Measurements from ENCODE around the gene USP17L15. TPM values are rescaled to one million over a fixed set of nuclear protein-coding genes. Genes with fewer than 3 reads are reported as not detected.
"Not testable (repeated sequence)": the region's sequence is repeated elsewhere in the genome, so short reads cannot be mapped to it uniquely, and the experiment has no call there.

Gene USP17L15, protein sequence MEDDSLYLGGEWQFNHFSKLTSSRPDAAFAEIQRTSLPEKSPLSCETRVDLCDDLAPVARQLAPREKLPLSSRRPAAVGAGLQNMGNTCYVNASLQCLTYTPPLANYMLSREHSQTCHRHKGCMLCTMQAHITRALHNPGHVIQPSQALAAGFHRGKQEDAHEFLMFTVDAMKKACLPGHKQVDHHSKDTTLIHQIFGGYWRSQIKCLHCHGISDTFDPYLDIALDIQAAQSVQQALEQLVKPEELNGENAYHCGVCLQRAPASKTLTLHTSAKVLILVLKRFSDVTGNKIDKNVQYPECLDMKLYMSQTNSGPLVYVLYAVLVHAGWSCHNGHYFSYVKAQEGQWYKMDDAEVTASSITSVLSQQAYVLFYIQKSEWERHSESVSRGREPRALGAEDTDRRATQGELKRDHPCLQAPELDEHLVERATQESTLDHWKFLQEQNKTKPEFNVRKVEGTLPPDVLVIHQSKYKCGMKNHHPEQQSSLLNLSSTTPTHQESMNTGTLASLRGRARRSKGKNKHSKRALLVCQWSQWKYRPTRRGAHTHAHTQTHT
- polyA plus RNA-seq (ENCODE audit: insufficient read depth in 1 of 5, insufficient read length in 5 of 5, low replicate concordance in 1 of 5): not detected
- long read RNA-seq, donor 1: 0 reads
- long read RNA-seq, donor 2: 0 reads
- long read RNA-seq, donor 3: 0 reads
- long read RNA-seq, donor 4: 0 reads
- long read RNA-seq, donor 5: 0 reads
- long read RNA-seq, donor 6: 0 reads
- long read RNA-seq, donor 7: 0 reads
- long read RNA-seq, donor 8: 0 reads

DNA sequence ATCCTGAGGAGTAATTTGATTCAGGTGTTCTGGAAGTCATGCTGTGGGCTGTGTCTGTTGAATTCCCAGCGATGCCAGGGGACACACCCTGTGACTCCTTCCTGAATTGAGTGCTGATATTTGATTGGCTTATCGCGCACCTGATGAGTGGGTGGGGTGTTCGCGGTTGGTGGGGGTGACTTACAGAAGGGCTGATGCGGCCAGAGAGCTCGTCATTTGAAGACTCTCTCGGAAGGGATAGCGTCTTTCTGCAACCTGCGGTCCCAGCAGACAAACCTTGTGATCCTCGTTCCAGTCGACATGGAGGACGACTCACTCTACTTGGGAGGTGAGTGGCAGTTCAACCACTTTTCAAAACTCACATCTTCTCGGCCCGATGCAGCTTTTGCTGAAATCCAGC lies at the start of gene USP17L15:
Gene USP17L15, plus strand, starts transcription at position 301 of the 400 bp plus-strand sequence. Its CDS starts 0 bp downstream, at position 301.
- DNase-seq: not testable (repeated sequence)

DNA sequence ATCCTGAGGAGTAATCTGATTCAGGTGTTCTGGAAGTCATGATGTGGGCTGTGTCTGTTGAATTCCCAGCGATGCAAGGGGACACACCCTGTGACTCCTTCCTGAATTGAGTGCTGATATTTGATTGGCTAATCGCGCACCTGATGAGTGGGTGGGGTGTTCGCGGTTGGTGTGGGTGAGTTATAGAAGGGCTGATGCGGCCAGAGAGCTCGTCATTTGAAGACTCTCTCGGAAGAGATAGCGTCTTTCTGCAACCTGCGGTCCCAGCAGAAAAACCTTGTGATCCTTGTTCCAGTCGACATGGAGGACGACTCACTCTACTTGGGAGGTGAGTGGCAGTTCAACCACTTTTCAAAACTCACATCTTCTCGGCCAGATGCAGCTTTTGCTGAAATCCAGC lies 23.8 kb upstream of the USP17L15 start, which contains the start of gene USP17L10:
Gene USP17L10, plus strand, starts transcription at position 301 of the 400 bp plus-strand sequence. Its CDS starts 0 bp downstream, at position 301.
- not testable (repeated sequence) for DNase-seq

DNA sequence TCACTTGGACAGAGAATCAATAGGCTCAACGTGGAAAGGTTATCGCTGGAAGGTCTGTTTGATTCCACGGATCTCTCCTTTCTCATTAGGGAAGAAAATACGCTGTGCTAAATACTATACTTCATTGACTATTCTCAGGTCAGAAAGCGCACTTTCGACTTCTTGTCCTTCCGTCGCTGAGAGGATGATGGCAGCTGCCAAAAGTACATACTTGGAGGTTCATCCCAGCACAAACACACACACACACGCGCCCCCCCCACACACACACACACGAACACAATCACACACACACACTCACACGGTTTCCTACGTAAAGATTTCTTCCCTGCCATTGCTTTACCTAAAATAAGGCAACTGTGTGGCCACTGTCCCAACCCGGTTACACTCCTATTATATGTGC lies 19.5 kb upstream of the USP17L15 start:
- DNase-seq: not testable (repeated sequence)

DNA sequence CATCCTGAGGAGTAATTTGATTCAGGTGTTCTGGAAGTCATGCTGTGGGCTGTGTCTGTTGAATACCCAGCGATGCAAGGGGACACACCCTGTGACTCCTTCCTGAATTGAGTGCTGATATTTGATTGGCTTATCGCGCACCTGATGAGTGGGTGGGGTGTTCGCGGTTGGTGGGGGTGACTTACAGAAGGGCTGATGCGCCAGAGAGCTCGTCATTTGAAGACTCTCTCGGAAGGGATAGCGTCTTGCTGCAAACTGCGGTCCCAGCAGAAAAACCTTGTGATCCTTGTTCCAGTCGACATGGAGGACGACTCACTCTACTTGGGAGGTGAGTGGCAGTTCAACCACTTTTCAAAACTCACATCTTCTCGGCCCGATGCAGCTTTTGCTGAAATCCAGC lies 19.1 kb upstream of the USP17L15 start, which contains the start of gene USP17L11:
Gene USP17L11, plus strand, starts transcription at position 301 of the 400 bp plus-strand sequence. Its CDS starts 0 bp downstream, at position 301.
- not testable (repeated sequence) for DNase-seq

DNA sequence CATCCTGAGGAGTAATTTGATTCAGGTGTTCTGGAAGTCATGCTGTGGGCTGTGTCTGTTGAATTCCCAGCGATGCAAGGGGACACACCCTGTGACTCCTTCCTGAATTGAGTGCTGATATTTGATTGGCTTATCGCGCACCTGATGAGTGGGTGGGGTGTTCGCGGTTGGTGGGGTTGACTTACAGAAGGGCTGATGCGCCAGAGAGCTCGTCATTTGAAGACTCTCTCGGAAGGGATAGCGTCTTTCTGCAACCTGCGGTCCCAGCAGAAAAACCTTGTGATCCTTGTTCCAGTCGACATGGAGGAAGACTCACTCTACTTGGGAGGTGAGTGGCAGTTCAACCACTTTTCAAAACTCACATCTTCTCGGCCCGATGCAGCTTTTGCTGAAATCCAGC lies 14.3 kb upstream of the USP17L15 start, which contains the start of gene USP17L12:
Gene USP17L12, plus strand, starts transcription at position 301 of the 400 bp plus-strand sequence. Its CDS starts 0 bp downstream, at position 301.
- not testable (repeated sequence) for DNase-seq

DNA sequence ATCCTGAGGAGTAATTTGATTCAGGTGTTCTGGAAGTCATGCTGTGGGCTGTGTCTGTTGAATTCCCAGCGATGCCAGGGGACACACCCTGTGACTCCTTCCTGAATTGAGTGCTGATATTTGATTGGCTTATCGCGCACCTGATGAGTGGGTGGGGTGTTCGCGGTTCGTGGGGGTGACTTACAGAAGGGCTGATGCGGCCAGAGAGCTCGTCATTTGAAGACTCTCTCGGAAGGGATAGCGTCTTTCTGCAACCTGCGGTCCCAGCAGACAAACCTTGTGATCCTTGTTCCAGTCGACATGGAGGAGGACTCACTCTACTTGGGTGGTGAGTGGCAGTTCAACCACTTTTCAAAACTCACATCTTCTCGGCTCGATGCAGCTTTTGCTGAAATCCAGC lies 9.6 kb upstream of the USP17L15 start, which contains the start of gene USP17L13:
Gene USP17L13, plus strand, starts transcription at position 301 of the 400 bp plus-strand sequence. Its CDS starts 0 bp downstream, at position 301.
- DNase-seq: not testable (repeated sequence)

DNA sequence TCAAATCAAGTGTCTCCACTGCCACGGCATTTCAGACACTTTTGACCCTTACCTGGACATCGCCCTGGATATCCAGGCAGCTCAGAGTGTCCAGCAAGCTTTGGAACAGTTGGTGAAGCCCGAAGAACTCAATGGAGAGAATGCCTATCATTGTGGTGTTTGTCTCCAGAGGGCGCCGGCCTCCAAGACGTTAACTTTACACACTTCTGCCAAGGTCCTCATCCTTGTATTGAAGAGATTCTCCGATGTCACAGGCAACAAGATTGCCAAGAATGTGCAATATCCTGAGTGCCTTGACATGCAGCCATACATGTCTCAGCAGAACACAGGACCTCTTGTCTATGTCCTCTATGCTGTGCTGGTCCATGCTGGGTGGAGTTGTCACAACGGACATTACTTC lies 3.9 kb upstream of the USP17L15 start:
- DNase-seq: not testable (repeated sequence)

DNA sequence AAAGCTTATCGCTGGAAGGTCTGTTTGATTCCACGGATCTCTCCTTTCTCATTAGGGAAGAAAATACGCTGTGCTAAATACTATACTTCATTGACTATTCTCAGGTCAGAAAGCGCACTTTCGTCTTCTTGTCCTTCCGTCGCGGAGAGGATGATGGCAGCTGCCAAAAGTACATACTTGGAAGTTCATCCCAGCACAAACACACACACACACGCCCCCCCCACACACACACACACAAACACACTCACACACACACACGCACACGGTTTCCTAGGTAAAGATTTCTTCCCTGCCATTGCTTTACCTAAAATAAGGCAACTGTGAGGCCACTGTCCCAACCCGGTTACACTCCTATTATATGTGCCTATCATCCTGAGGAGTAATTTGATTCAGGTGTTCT lies 4.3 kb downstream of the USP17L15 start:
- not testable (repeated sequence) for DNase-seq

DNA sequence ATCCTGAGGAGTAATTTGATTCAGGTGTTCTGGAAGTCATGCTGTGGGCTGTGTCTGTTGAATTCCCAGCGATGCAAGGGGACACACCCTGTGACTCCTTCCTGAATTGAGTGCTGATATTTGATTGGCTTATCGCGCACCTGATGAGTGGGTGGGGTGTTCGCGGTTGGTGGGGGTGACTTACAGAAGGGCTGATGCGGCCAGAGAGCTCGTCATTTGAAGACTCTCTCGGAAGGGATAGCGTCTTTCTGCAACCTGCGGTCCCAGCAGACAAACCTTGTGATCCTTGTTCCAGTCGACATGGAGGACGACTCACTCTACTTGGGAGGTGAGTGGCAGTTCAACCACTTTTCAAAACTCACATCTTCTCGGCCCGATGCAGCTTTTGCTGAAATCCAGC lies 9.4 kb downstream of the USP17L15 start, which contains the start of gene USP17L17:
Gene USP17L17, plus strand, starts transcription at position 301 of the 400 bp plus-strand sequence. Its CDS starts 0 bp downstream, at position 301.
- not testable (repeated sequence) for DNase-seq

DNA sequence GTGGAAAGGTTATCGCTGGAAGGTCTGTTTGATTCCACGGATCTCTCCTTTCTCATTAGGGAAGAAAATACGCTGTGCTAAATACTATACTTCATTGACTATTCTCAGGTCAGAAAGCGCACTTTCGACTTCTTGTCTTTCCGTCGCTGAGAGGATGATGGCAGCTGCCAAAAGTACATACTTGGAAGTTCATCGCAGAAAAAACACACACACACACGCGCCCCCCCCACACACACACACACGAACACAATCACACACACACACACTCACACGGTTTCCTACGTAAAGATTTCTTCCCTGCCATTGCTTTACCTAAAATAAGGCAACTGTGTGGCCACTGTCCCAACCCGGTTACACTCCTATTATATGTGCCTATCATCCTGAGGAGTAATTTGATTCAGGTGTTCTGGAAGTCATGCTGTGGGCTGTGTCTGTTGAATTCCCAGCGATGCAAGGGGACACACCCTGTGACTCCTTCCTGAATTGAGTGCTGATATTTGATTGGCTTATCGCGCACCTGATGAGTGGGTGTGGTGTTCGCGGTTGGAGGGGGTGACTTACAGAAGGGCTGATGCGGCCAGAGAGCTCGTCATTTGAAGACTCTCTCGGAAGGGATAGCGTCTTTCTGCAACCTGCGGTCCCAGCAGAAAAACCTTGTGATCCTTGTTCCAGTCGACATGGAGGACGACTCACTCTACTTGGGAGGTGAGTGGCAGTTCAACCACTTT lies 13.9 kb downstream of the USP17L15 start, which contains the start of gene USP17L18:
Gene USP17L18, plus strand, starts transcription at position 678 of the 728 bp plus-strand sequence. Its CDS starts 0 bp downstream, at position 678.
- DNase-seq: not testable (repeated sequence)

DNA sequence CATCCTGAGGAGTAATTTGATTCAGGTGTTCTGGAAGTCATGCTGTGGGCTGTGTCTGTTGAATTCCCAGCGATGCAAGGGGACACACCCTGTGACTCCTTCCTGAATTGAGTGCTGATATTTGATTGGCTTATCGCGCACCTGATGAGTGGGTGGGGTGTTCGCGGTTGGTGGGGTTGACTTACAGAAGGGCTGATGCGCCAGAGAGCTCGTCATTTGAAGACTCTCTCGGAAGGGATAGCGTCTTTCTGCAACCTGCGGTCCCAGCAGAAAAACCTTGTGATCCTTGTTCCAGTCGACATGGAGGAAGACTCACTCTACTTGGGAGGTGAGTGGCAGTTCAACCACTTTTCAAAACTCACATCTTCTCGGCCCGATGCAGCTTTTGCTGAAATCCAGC lies 18.9 kb downstream of the USP17L15 start, which contains the start of gene USP17L19:
Gene USP17L19, plus strand, starts transcription at position 301 of the 400 bp plus-strand sequence. Its CDS starts 0 bp downstream, at position 301.
- DNase-seq: not testable (repeated sequence)

DNA sequence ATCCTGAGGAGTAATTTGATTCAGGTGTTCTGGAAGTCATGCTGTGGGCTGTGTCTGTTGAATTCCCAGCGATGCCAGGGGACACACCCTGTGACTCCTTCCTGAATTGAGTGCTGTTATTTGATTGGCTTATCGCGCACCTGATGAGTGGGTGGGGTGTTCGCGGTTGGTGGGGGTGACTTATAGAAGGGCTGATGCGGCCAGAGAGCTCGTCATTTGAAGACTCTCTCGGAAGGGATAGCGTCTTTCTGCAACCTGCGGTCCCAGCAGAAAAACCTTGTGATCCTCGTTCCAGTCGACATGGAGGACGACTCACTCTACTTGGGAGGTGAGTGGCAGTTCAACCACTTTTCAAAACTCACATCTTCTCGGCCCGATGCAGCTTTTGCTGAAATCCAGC lies 23.6 kb downstream of the USP17L15 start, which contains the start of gene USP17L20:
Gene USP17L20, plus strand, starts transcription at position 301 of the 400 bp plus-strand sequence. Its CDS starts 0 bp downstream, at position 301.
- DNase-seq: not testable (repeated sequence)

DNA sequence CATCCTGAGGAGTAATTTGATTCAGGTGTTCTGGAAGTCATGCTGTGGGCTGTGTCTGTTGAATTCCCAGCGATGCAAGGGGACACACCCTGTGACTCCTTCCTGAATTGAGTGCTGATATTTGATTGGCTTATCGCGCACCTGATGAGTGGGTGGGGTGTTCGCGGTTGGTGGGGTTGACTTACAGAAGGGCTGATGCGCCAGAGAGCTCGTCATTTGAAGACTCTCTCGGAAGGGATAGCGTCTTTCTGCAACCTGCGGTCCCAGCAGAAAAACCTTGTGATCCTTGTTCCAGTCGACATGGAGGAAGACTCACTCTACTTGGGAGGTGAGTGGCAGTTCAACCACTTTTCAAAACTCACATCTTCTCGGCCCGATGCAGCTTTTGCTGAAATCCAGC lies 28.4 kb downstream of the USP17L15 start, which contains the start of gene USP17L21:
Gene USP17L21, plus strand, starts transcription at position 301 of the 400 bp plus-strand sequence. Its CDS starts 0 bp downstream, at position 301.
- DNase-seq: not testable (repeated sequence)

DNA sequence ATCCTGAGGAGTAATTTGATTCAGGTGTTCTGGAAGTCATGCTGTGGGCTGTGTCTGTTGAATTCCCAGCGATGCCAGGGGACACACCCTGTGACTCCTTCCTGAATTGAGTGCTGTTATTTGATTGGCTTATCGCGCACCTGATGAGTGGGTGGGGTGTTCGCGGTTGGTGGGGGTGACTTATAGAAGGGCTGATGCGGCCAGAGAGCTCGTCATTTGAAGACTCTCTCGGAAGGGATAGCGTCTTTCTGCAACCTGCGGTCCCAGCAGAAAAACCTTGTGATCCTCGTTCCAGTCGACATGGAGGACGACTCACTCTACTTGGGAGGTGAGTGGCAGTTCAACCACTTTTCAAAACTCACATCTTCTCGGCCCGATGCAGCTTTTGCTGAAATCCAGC lies 33.1 kb downstream of the USP17L15 start, which contains the start of gene USP17L22:
Gene USP17L22, plus strand, starts transcription at position 301 of the 400 bp plus-strand sequence. Its CDS starts 0 bp downstream, at position 301.
- not testable (repeated sequence) for DNase-seq

DNA sequence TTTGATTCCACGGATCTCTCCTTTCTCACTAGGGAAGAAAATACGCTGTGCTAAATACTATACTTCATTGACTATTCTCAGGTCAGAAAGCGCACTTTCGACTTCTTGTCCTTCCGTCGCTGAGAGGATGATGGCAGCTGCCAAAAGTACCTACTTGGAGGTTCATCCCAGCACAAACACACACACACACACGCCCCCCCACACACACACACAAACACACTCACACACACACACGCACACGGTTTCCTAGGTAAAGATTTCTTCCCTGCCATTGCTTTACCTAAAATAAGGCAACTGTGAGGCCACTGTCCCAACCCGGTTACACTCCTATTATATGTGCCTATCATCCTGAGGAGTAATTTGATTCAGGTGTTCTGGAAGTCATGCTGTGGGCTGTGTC lies 37.5 kb downstream of the USP17L15 start:
- not testable (repeated sequence) for DNase-seq

Other genes with a start within 250 kb of the USP17L15 start
- under 1 TPM in 3 of 5 donors, not detected in 2; 0.05 to 0.10 (median 0.08) TPM for gene FAM90A26, start 64.0 kb upstream of the USP17L15 start, polyA plus RNA-seq (ENCODE audit: insufficient read depth in 1 of 5, insufficient read length in 5 of 5, low replicate concordance in 1 of 5)
- not detected for gene USP17L10, start 23.7 kb upstream of the USP17L15 start, polyA plus RNA-seq (ENCODE audit: insufficient read depth in 1 of 5, insufficient read length in 5 of 5, low replicate concordance in 1 of 5)
- gene USP17L11, start 19.0 kb upstream of the USP17L15 start, polyA plus RNA-seq (ENCODE audit: insufficient read depth in 1 of 5, insufficient read length in 5 of 5, low replicate concordance in 1 of 5): not detected
- gene USP17L12, start 14.2 kb upstream of the USP17L15 start, polyA plus RNA-seq (ENCODE audit: insufficient read depth in 1 of 5, insufficient read length in 5 of 5, low replicate concordance in 1 of 5): not detected
- not detected for gene USP17L13, start 9.5 kb upstream of the USP17L15 start, polyA plus RNA-seq (ENCODE audit: insufficient read depth in 1 of 5, insufficient read length in 5 of 5, low replicate concordance in 1 of 5)
- not detected for gene USP17L17, start 9.5 kb downstream of the USP17L15 start, polyA plus RNA-seq (ENCODE audit: insufficient read depth in 1 of 5, insufficient read length in 5 of 5, low replicate concordance in 1 of 5)
- gene USP17L18, start 14.2 kb downstream of the USP17L15 start, polyA plus RNA-seq (ENCODE audit: insufficient read depth in 1 of 5, insufficient read length in 5 of 5, low replicate concordance in 1 of 5): not detected
- gene USP17L19, start 19.0 kb downstream of the USP17L15 start, polyA plus RNA-seq (ENCODE audit: insufficient read depth in 1 of 5, insufficient read length in 5 of 5, low replicate concordance in 1 of 5): not detected
- gene USP17L20, start 23.7 kb downstream of the USP17L15 start, polyA plus RNA-seq (ENCODE audit: insufficient read depth in 1 of 5, insufficient read length in 5 of 5, low replicate concordance in 1 of 5): not detected
- not detected for gene USP17L21, start 28.5 kb downstream of the USP17L15 start, polyA plus RNA-seq (ENCODE audit: insufficient read depth in 1 of 5, insufficient read length in 5 of 5, low replicate concordance in 1 of 5)
- gene USP17L22, start 33.2 kb downstream of the USP17L15 start, polyA plus RNA-seq (ENCODE audit: insufficient read depth in 1 of 5, insufficient read length in 5 of 5, low replicate concordance in 1 of 5): not detected
- gene USP17L24, start 90.8 kb downstream of the USP17L15 start, polyA plus RNA-seq (ENCODE audit: insufficient read depth in 1 of 5, insufficient read length in 5 of 5, low replicate concordance in 1 of 5): not detected
- gene USP17L25, start 95.5 kb downstream of the USP17L15 start, polyA plus RNA-seq (ENCODE audit: insufficient read depth in 1 of 5, insufficient read length in 5 of 5, low replicate concordance in 1 of 5): not detected
- not detected for gene USP17L26, start 100.3 kb downstream of the USP17L15 start, polyA plus RNA-seq (ENCODE audit: insufficient read depth in 1 of 5, insufficient read length in 5 of 5, low replicate concordance in 1 of 5)
- gene USP17L5, start 105.0 kb downstream of the USP17L15 start, polyA plus RNA-seq (ENCODE audit: insufficient read depth in 1 of 5, insufficient read length in 5 of 5, low replicate concordance in 1 of 5): not detected
- gene USP17L27, start 109.8 kb downstream of the USP17L15 start, polyA plus RNA-seq (ENCODE audit: insufficient read depth in 1 of 5, insufficient read length in 5 of 5, low replicate concordance in 1 of 5): not detected
- gene USP17L28, start 114.5 kb downstream of the USP17L15 start, polyA plus RNA-seq (ENCODE audit: insufficient read depth in 1 of 5, insufficient read length in 5 of 5, low replicate concordance in 1 of 5): not detected
- gene USP17L29, start 119.3 kb downstream of the USP17L15 start, polyA plus RNA-seq (ENCODE audit: insufficient read depth in 1 of 5, insufficient read length in 5 of 5, low replicate concordance in 1 of 5): not detected
- gene USP17L30, start 128.7 kb downstream of the USP17L15 start, polyA plus RNA-seq (ENCODE audit: insufficient read depth in 1 of 5, insufficient read length in 5 of 5, low replicate concordance in 1 of 5): not detected
- not detected for gene DEFB131A, start 210.0 kb downstream of the USP17L15 start, polyA plus RNA-seq (ENCODE audit: insufficient read depth in 1 of 5, insufficient read length in 5 of 5, low replicate concordance in 1 of 5)

Data from right lung (tissue), 10 donors.